ENCODE measurements around the gene UBQLN4.
"Not testable (repeated sequence)": the region's sequence is repeated elsewhere in the genome, so short reads cannot be mapped to it uniquely, and the experiment has no call there.

The UBQLN4 gene

DNA sequence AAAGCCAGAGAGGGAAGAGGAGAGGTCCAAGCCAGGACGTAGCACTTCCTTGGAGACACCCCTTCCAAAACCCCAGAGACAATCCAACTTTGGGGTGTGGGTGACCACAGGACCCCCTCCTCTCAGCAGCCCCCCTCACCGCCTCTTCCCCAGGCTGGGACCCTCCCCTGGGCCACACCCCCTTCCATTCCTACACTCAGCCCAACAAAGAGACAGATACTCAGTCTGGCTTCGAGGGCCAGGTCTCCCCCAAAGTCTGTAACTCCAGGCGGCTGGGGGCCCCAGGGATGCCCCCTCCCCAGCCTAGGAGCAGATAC lies 27.2 kb upstream of the UBQLN4 start:
- no peak for DNase-seq

DNA sequence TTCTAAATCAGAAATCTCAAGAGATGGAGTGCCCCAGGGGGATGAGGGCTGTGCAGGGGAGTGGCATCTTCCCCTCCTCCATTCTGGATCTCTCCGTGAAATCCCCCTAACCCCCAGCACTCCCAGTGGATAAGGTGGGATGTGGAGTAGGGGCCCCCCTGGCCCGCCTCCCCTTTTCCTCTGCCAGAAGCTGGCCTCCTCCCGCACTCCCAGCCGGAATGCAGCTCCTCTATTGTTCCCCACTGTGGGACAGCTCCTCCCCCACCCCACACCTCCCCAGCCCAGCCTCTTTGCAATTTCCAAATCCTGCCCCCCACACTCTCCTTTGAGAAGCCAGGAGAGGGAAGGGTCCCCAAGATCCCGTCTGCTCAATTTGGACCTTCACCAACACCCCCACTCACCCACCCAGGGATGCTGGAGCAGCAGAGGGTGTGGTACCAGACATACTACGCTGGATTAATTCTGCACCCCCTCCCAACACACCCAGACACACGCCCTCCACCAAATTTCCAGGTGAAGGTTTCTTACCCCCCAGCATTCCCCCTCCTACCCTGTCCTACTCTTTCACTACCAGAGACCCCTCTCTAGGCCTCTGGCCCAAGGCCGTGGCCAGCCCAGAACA lies 26.8 kb upstream of the UBQLN4 start:
- no peak for DNase-seq

DNA sequence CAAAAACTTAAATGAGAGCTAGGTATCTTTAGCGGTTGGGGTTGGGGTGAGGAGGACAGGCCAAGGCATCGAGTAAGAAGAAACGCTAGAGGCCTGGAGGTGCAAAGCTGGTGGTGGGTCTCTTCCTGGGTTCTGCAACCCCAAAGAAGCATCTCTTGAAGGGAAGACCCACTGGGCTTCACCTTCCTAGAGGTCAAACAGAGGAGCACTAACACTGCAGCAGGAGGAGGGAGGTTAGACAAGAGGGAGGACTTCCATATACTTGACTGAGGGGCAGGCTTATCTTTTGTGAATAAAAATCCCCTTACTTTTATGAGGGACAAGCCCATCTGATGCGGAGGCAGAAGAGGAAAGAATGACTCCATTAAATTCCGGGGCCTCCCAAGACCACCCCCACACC lies 26.2 kb upstream of the UBQLN4 start:
- no peak for DNase-seq

DNA sequence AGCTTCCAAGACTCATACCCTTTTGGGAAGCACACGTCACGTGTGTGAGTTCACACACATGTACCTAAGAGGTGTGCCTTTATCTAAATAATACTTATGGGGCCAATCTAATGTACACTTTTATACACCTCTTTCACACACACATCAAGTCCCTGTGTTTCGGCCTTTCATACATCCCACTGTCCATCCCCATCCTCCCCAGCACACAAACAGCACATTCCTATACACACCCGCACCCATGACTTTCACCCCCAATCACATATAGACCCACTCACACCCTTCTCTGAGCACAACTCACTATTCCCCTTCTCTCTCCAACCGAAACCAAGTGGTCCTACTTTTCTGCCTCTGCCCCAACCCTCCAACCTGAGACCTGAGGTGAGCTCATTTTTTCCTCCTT lies 25.1 kb upstream of the UBQLN4 start:
- no peak for DNase-seq

DNA sequence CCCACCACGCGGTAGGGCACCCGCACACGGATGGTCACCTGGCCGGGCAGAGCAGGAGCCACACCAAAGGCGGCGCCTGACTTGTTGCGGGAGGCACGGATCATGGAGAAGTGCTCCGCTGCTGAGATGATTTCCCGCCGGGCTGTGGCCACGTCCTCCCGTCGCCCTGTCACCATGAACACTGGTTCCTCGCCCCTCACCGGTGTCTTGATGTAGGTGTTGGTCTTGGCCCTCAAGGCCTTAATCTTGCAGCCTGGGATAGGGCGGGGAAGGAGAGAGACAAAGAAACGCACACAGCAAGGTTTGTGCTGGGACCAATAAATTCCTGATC lies 23.8 kb upstream of the UBQLN4 start:
- no peak for DNase-seq

DNA sequence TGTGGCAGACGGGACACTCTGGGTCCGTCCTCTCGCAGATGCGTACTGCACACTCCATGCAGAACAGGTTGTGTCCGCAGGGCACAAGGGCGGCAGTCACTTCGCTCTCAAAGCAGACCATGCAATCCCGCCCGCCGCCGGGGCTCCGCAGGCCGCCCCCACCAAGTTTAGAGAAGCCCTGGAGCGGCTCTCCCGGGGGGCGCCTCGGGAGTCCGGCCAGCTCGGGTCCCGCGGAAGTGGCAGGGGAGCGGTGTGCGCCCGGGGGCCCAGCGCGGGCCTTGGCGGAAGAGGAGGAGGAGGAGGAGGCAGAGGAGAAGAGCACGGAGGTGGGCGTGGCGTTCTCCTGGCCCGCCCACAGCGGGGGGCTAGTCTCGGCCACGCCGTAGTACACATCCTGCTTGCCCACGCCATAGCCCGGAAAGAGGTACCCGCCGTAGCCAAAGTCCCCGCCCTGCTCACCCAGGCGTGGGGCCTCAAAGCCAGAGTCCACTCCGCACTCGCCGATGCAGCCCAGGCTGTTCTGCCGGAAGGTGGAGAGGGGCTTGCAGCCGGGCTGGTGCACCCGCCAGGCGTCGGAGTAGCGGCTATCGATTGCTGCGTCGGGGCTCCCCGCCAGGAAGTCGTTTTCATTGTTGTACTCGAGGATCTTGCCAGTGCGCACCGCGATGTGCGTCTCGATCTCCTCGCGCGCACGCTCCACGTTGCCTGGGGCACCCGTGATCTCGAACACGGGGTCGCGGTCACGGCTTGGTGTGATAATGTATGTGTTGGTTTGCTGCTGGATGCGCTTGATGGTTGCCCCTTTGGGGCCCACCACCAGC lies 23.2 kb upstream of the UBQLN4 start:
- no peak for DNase-seq

DNA sequence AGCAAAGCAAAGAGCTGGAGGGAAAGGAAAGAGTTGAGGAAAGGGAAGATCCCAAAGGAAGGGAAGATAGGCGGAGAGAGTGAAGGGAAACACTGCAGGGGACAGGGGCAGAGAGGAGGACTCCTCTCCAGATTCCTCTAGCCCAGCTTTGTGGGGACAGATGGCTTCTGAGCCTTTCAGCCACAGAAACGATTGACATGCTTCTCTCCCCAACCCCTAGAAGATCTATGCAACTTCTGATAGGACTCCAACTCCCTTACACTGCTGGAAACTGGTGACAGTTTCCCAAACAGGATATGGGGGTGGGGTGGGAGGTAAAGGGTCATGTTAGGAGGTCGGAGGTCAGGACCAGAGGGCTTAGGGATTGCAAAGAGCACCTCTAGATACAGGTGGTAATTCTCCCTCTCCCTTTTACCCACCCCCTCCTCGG lies 22.2 kb upstream of the UBQLN4 start:
- DNase-seq = no peak

DNA sequence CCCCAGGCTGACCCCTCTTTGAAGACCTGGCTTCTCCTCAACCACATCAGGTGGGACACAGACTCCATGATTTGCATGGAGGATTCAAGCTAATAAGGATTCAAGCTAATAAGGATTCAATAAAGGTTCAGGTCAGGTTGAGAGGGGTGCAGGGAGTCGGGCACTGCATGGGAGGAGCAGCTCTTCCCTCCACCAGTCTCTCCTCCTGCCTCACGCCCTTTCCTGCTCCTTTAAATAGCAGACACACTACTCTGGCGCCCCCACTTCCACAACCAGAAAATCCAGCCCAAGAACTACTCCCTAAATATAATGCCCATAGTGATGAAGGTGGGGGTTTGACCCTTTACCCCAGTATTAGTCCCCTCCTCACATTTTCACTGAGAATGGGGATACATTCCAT lies 21.6 kb upstream of the UBQLN4 start:
- DNase-seq = no peak

DNA sequence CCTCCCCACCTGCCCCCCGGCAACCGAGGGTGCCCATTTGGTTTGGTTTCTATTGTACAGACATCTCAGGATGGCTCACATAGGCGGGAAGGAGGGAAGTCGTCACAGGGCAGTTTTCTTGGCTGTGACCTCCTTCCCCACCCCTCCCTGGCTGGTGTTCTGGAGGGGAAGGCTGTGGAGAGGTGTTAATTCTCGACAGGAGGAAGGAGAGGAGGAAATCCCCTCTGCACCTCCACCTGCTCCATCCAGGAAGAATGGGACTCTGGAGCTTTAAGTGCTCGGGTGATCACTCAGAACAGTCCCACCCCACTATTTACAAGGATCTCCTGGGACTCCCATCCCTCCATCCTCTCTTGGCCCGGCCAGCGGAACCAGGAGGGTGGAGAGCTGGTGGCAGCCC lies 21.1 kb upstream of the UBQLN4 start:
- DNase-seq = no peak

DNA sequence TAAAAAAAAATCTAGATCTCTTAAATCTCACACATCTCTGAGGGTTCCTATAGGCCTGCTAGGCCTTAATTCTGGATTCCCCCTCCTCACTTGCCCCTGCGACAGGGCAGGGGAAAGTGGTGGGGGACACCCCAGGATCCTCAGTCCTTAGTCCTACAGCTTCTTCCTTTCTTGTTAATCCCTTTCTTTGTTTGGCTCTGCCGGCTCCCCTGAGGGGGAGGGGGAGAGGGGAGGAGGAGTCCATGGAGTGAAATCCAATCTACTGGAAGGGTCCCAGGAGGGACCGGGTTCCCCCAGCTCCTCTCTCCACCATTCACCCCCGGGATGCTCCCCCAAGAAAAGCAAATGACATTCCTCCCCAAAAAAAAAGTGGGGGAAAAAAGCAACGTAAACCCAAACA lies 20.1 kb upstream of the UBQLN4 start:
- no peak for DNase-seq

DNA sequence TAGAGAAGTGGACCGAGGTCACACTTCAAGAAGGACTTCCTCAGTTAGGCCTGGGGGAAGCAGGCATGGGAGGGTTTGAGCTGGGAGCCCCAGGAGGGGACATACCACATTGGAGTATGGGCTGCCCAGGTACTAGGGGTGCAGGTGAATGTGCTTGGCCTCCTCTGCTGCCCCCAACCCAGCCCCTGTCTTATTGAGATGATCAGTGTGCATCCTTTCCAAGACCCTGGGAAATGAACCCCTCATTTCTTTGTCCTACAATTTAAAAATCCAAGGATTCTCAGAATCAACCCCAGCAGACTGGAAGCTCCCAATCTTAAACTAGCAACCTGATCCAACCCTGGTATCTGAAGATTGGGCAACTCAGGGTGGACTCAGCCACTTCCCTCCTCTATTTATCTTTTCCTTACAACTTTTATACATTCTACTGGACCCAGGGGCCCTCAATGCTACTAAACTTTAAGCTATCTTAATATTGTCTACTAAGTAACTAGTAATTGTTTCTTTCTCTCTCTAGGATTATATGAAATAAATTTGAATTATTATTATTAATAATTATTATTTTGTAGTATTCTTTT lies 19.6 kb upstream of the UBQLN4 start:
- DNase-seq = no peak

DNA sequence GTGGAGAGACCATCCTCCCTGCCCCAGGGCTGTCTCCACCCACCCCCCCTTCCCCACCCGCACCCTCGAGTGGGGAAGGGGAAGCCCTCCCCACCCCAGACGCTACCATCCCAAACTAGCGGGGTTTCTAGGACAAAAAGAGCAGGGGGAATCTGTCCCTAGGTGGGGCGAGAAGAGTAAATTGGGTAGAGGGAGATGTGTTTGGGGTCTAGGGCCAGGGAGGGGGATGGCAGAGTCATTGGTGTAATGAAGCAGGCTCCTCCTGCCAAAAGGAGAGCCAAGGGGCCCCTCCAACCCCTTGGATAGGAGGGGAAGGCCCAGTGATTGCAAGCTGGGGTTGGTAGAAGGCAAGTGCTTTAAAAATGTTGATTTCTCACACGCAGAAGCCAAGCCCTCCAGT lies 18.7 kb upstream of the UBQLN4 start:
- DNase-seq = no peak

DNA sequence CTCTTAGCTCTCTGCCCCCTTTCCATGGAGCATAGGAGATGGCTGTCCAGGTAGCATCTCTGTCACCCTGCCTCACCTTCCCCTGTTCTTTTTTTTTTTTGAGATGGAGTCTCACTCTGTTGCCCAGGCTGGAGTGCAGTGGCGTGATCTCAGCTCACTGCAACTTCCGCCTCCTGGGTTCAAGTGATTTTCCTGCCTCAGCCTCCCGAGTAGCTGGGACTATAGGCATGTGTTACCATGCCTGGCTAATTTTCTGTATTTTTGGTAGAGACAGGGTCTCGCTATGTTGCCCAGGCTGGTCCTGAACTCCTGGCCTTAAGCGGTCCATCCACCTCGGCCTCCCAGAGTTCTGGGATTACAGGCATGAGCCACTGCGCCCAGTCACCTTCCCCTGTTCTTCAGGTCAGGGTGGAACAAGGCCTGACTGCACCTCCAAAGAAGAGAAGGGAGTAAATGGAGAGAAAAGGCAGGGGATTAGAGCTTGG lies 17.8 kb upstream of the UBQLN4 start:
- DNase-seq = not testable (repeated sequence)

DNA sequence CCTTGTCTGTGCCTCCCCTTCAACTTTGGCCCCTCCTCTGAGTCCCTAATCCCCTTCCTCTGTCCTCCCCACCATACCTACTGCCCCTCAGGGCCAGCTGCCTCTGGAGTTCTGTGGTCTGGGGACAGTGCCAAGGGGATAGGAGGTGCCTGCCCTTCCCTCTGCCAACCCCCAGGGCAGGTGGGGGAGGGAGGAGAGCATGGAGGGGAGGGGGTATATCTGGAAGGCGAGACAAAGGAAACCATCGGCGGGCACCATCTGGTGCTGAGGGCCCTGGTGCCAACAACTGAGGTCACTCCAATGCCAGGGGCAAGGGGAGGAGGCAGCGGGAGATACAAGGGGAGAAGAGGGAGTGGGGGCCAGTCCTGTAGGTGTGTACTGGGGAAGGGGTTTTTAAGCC lies 16.9 kb upstream of the UBQLN4 start:
- DNase-seq = no peak

DNA sequence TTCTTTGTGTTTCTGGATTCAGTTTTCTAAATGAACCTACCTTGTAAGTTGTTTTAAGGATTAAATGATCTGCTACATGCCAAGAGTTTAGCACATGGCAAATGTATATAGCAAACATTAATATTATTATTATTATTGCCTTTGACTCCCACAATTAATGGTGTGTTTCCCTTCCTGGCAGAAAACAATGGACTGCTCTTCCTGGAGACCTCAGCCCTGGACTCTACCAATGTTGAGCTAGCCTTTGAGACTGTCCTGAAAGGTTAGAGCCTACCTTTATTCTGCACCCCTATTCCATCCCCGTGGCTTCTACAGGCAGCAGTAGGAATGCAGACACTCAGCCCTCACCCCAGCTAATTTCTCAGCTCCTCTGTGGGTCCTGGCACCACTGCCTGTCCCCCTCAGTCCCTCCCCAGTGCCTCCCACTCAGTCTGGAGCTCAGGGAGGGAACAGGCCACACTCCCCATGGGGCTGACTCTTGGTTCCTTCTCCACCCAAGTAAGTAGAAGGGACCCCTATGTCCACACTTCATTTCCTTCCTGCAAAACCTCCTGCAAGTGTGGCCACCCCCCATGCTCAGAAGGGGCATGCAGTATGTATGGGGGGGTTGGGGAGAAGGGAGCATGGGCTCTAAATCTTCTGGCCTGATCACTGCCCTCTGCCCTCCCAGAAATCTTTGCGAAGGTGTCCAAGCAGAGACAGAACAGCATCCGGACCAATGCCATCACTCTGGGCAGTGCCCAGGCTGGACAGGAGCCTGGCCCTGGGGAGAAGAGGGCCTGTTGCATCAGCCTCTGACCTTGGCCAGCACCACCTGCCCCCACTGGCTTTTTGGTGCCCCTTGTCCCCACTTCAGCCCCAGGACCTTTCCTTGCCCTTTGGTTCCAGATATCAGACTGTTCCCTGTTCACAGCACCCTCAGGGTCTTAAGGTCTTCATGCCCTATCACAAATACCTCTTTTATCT lies 16.2 kb upstream of the UBQLN4 start:
- no peak for DNase-seq

DNA sequence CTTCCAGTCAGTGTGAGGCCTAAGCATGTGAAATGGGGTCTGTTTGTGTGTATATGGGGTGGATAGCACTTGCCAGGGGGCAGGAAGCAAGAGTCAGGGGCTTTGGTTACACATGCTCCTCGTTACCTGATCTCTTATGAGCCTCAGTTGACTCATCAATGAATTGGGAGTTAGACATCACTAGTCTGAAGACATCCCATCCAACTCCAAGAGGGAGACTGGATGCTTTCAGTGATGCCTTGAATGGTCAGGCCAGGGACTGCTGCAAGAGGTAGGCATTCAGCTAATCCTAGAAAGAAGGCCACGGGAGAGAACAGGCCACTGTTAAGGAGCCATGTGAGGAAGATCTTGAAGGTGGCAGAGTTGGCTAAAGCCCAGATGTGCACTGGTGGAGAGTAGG lies 13.7 kb upstream of the UBQLN4 start:
- no peak for DNase-seq

DNA sequence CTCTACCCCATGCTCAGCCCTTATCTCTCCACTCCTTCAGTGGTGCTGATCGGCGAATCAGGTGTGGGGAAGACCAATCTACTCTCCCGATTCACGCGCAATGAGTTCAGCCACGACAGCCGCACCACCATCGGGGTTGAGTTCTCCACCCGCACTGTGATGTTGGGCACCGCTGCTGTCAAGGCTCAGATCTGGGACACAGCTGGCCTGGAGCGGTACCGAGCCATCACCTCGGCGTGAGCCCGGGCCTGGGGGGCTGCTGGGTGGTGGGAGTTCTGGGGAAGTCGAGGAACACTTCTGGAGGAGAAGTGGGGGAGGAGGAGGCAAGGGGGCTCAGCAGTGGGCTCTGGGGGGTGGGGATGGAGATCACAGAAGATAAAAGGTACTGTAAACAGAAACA lies 12.3 kb upstream of the UBQLN4 start:
- no peak for DNase-seq

DNA sequence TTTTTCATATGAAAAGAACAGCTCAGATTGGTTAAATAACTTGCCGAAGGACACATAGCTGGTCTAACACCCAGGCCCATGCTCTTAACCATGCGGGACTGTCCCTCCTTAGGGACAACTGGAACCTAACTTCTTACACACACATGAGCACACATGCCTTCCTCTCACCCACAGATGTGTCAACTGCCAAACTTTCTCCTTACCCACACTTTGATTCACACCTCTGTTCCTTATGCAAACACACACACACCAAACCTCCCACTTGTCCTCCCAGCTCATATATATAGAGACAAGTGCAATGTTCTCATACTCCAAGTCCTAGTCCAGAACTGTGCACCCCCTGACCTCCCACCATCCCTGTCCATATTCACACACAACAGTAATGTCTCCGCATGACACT lies 11.6 kb upstream of the UBQLN4 start:
- no peak for DNase-seq

DNA sequence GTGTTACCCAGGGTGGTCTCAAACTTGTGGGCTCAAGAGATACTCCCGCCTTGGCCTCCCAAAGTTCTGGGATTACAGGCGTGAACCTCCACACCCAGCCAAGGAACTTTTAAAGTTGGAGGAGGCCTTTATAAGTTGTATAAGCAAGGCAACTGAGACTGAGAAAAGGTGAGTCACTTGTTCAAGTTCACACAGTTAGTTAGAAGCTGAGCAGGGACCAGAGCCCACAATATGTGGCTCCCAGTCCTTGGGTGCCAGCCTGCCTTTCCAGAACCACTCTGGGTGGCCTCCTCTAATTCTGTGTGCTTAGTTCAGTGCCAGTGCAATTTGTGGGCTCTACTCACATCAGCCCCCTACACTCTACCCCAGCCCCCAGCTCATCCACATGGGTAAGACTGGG lies 11.0 kb upstream of the UBQLN4 start:
- DNase-seq = no peak

DNA sequence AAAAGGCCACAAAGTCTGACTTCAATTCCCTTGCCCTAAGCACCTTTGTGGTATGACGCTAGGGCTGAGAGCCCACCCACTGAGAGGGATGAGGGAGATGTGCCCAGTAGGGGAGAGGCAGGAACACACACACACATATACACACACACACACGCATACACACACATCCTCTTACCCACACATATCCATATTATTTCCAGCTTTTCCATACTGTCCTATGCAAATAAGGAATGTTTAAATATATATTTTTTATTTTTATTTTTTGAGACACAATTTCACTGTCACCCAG lies 10.3 kb upstream of the UBQLN4 start:
- DNase-seq = no peak

DNA sequence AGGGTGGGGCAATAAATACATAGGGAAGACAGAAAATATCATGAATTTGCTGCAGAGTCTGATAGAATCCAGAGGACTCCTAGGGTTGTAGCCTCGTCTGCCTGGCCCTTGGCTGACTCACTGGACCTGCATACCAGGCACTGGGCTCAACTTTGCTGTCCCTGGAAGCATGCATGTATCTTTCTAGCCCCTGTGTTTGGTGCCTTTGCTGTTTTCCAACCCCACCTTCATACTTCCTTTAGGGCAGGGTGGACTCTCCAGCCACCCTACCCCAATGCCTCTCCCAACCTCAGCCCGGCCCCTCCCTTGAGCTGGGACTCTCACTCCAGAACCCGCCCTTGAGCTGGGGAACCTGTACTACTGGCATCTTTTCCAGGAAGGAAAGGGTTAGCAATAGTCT lies 8.6 kb upstream of the UBQLN4 start:
- peak; percentile 81 for DNase-seq

DNA sequence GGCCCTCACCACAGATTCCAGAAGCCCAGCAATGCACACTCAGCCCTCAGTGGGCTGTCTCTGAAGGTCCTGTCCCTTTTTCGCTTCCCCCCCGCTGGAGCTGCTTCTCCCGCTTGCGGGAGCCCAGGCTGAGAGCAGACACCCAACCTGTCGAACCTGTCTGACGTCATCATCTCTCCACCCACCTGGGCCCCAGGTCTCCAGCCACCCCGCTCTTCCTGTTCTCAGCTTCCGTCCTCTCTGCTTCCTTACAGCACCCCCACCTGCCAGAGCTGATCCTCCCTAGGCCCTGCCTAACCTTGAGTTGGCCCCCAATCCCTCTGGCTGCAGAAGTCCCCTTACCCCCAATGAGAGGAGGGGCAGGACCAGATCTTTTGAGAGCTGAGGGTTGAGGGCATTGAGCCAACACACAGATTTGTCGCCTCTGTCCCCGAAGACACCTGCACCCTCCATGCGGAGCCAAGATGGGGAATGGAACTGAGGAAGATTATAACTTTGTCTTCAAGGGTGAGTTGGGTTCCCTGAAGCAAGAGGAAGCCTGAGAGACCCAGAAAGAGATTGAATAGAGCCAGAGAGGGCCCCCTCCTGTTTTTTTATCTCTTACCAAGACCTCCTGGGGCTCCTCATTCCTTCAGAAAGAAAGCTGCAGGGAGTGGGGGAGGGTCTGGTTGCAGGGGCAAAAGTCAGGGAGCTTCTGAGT lies 7.5 kb upstream of the UBQLN4 start, which contains the start of gene RAB25:
Gene RAB25, plus strand, starts transcription at position 224 of the 700 bp plus-strand sequence. Its CDS starts 241 bp downstream, at position 465.
- peak; percentile 91 for DNase-seq

DNA sequence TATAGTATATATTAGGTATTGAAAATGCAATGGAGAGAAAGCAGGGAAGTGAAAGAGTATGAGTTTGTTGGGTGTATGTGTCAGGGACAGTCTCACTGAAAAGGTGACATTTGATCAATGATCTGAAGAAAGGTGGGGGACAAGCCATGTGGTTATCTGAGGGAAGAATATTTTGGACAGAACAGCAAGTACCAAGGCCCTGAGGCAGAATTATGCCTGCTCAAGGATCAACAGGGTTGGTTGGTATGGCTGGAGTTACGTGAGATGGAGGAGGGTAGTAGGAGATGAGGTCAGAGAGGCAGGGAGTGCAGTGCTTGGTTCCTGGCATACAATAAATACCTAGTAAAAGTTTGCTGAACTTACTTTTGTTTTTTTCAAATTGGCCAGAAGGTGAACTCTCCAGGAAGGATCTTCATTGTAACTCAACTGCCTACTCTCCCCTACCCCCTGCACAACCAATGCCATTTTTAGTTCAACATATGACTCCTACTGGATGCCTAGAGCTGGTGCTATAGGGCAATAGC lies 2.8 kb upstream of the UBQLN4 start:
- no peak for DNase-seq
